Neural crest cell (in vitro differentiated cells): ENCODE measurements around the gene ACTL7A. TPM values are rescaled to one million over a fixed set of nuclear protein-coding genes. Genes with fewer than 3 reads are reported as not detected.

ENCODE experiments used
- DNase-seq: peaks from one replicate; pipeline ENCODE4 v3.0.0; 2021; ENCODE audit warnings: low read depth, mixed read lengths, low spot score
- H3K27ac Mint-ChIP-seq: one replicate; pipeline ENCODE4 v1.8.0; 2021; ENCODE audit warnings: mild to moderate bottlenecking, mixed read lengths; ENCODE audit not compliant: unreplicated experiment
- H3K27me3 Mint-ChIP-seq: 2 replicates; pipeline ENCODE4 v1.8.0; 2021; ENCODE audit warnings: low read depth, mild to moderate bottlenecking, mixed read lengths
- H3K36me3 Mint-ChIP-seq: 2 replicates; pipeline ENCODE4 v1.8.0; 2021; ENCODE audit warnings: low read depth, mild to moderate bottlenecking, mixed read lengths
- H3K4me1 Mint-ChIP-seq: 2 replicates; pipeline ENCODE4 v1.8.0; 2021; ENCODE audit warnings: mixed read lengths
- H3K4me3 Mint-ChIP-seq: one replicate; pipeline ENCODE4 v1.8.0; 2021; ENCODE audit warnings: mild to moderate bottlenecking, mixed read lengths
- H3K9me3 Mint-ChIP-seq: 2 replicates; pipeline ENCODE4 v1.8.0; 2021; ENCODE audit warnings: mixed read lengths
- CTCF ChIP-seq: fragments of 200-600 bp; sonication (generic); conservative IDR thresholded peaks from 2 replicates; pipeline ENCODE4 v1.5.0; 2021; ENCODE audit warnings: antibody characterized with exemption, mild to moderate bottlenecking
- total RNA-seq: library from RNA; stranded (reverse); gene quantifications from 2 replicates; pipeline ENCODE4 v1.2.1, GENCODE V29; 2021

ACTL7A gene
- total RNA-seq, 1 donor from 2014 or later = not detected

DNA sequence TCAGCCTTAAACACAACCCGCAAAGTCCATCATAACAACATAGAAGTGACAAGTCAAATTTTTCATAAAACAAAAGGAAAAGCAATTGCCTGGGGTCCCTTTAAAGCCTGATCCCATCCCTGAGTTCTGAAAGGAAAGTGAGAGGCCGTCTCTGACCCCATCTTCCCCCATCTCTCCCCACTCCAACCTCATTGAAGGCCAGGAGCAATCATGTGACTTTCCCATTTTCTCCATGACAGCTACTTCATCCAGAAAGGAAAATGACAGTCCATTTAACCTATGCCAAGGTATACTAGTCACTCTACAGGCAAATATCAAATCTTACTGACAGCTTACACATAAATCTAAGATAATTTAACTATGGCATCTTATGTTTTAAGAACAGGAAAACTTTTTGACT lies 15.5 kb downstream of the ACTL7A start:
- H3K27ac Mint-ChIP-seq = no peak overlapping the region
- no peak overlapping the region for H3K4me3 Mint-ChIP-seq
- no peak for DNase-seq
- H3K27me3 Mint-ChIP-seq = no peaks in the 10 kb centered on the region
- no peaks in the 10 kb centered on the region for H3K4me1 Mint-ChIP-seq
- H3K9me3 Mint-ChIP-seq = no peaks in the 10 kb centered on the region
- no peak for TF ChIP-seq CTCF
- H3K36me3 Mint-ChIP-seq = peaks cover 31% of the 10 kb centered on the region

- peaks cover 3% of the 10 kb centered on the region for H3K9me3 Mint-ChIP-seq
- no peaks in the 10 kb centered on the region for H3K27me3 Mint-ChIP-seq
- H3K4me3 Mint-ChIP-seq = no peak overlapping the region
- no peak for TF ChIP-seq CTCF
- no peak overlapping the region for H3K27ac Mint-ChIP-seq
- H3K4me1 Mint-ChIP-seq = no peaks in the 10 kb centered on the region
- peaks cover 24% of the 10 kb centered on the region for H3K36me3 Mint-ChIP-seq
- no peak for DNase-seq
These were observed 18.8 kb downstream of the ACTL7A start for GRCh38 chr9:108880738-108881316.

DNA sequence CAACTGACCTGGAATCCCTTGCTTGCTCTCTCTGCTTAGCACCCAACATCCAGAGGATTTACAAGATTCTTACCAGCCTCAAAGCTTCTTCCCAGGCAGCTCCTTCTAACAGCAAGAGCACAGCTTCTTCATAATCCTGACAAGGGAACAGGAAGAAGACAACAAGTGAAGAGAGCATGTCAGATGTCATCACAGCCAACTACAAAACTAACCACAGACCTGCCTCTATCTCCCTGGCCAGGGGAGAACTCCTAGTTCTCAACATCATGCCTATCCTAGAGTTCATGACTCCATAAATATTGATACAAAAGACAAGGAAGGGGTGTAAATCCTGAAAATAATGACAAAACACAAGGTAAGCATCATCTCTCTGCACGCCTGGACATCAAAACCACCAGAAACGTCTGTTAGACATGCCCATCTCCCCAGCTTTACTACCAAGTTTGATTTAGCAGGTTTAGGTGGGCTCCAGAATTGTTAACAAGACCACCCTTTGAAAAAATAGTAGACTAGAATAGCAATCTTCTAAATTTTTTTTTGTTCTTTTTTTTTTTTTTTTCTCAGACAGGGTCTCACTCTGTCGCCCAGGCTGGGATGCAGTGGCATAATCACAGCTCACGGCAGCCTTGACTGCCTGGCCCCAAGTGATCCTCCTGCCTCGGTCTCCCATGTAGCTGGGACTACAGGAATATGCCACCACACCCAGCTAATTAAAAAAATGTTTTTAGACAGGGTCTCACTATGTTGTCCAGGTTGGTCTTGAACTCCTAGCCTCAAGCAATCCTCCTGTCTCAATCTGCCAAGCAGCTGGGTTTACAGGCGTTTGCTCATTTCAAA lies 20.2 kb downstream of the ACTL7A start:
- Mint-ChIP-seq H3K4me1 (no peaks in the 10 kb centered on the region), H3K9me3 (peaks cover 3% of the 10 kb centered on the region)
- no peak for TF ChIP-seq CTCF

GRCh38 chr9:108883085-108883484 lies 21.0 kb downstream of the ACTL7A start:
- Mint-ChIP-seq H3K4me3 (no peak overlapping the region), H3K4me1 (no peaks in the 10 kb centered on the region), H3K27ac (no peak overlapping the region), H3K27me3 (no peaks in the 10 kb centered on the region), H3K9me3 (peaks cover 3% of the 10 kb centered on the region), H3K36me3 (peaks cover 31% of the 10 kb centered on the region)
- no peak for DNase-seq
- no peak for TF ChIP-seq CTCF

More for the DNA sequence above, 20.2 kb downstream of the ACTL7A start:
- Mint-ChIP-seq H3K27ac (no peak overlapping the region), H3K27me3 (no peaks in the 10 kb centered on the region), H3K4me3 (no peak overlapping the region), H3K36me3 (peaks cover 33% of the 10 kb centered on the region)
- no peak for DNase-seq

DNA sequence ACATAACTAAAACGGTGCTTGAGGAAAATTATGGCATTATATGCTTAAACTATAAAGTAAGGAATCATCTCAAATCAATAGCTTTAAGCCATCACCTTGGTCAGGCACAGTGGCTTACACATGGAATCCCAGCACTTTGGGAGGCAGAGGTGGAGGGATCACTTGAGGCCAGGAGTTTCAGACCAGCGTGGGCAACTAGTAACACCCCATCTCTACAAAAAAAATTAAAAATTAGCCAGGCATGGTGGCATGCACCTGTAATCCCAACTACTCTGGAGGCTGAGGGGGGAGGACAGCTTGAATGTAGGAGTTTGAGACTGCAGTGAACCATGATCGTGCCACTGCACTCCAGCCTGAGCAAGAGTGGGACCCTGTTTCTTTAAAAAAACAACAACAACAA lies 22.6 kb downstream of the ACTL7A start:
- peaks cover 26% of the 10 kb centered on the region for H3K36me3 Mint-ChIP-seq
- no peak overlapping the region for H3K27ac Mint-ChIP-seq
- H3K9me3 Mint-ChIP-seq = peaks cover 3% of the 10 kb centered on the region
- no peak for TF ChIP-seq CTCF
- no peak for DNase-seq
- no peaks in the 10 kb centered on the region for H3K27me3 Mint-ChIP-seq
- H3K4me1 Mint-ChIP-seq = no peaks in the 10 kb centered on the region
- H3K4me3 Mint-ChIP-seq = no peak overlapping the region
